ENCODE results near the gene TFPT. TPM values are rescaled to one million over a fixed set of nuclear protein-coding genes. Genes with fewer than 3 reads are reported as not detected.

TFPT gene
- total and polyA plus RNA-seq, 2 of the 4 experiments (the other 2 are of a cell fraction) = 7.9 to 17.1 TPM

- H3K27ac ChIP-seq (ENCODE audit: insufficient read depth, low read length) = no peak overlapping the region
- peaks cover 80% of the 10 kb centered on the region for H3K36me3 ChIP-seq (ENCODE audit: control insufficient read depth, insufficient read depth, low read length)
- ATAC-seq (ENCODE audit: low read depth) (no peak), DNase-seq (no peak)
- intact Hi-C loops (cut with micrococcal nuclease) = no loop called here
- no peaks in the 10 kb centered on the region for H3K27me3 ChIP-seq (ENCODE audit: control insufficient read depth, insufficient read depth, low read length)
- in situ Hi-C loops (cut with MboI; ENCODE audit: low sequenced_read_pairs) = loop anchor here (25.0 kb wide), 1 partner anchor 1517 kb away; the partner anchor contains the start of gene U2AF2
- dilution Hi-C loops (cut with HindIII; ENCODE audit: low sequenced_read_pairs, unreplicated experiment) = no loop called here
- no peak overlapping the region for H3K4me3 ChIP-seq (ENCODE audit: insufficient read depth, low read depth, low read length)
- no peak overlapping the region for H2BK20ac ChIP-seq (ENCODE audit: low read depth, low read length)
- H3K4me2 ChIP-seq (ENCODE audit: low read depth, low read length) = no peak overlapping the region
- H2BK5ac ChIP-seq (ENCODE audit: low read depth, low read length, poor library complexity, severe bottlenecking) = no peak overlapping the region
- no peak overlapping the region for H3K56ac ChIP-seq (ENCODE audit: extremely low read depth, insufficient read depth, low read length)
- peaks cover 22 to 46% of the 10 kb centered on the region in 2 experiments for H3K79me1 ChIP-seq (ENCODE audit: low read depth in 1 of 2, low read length in 2 of 2)
- H4K91ac ChIP-seq (ENCODE audit: insufficient read depth, low read depth, low read length) = no peak overlapping the region
- H2AFZ ChIP-seq (replicated peaks; ENCODE audit: low read length, poor library complexity) = no peak overlapping the region
- no peak overlapping the region for H2AK5ac ChIP-seq (ENCODE audit: low read depth, low read length)
- no peak overlapping the region for H4K8ac ChIP-seq (ENCODE audit: low read depth in 2 of 2, low read length in 2 of 2)
- TF ChIP-seq RAD21 (IDR thresholded peaks at IDR 0.05; ENCODE audit: low read length) (no peak), SMC3 (IDR thresholded peaks at IDR 0.05; ENCODE audit: low read depth, low read length) (no peak), RFX5 (IDR thresholded peaks at IDR 0.05; ENCODE audit: low read depth, low read length) (no peak), BHLHE40 (IDR thresholded peaks at IDR 0.05; ENCODE audit: low read depth, low read length) (no peak), RCOR1 (IDR thresholded peaks at IDR 0.05; ENCODE audit: insufficient replicate concordance, low read length) (no peak), ELK1 (IDR thresholded peaks at IDR 0.05; ENCODE audit: borderline replicate concordance, low read depth, low read length) (no peak), CTCF (conservative IDR thresholded peaks at IDR 0.05; ENCODE audit: low read depth, low read length) (no peak), MAZ (IDR thresholded peaks at IDR 0.05; ENCODE audit: borderline replicate concordance, low read depth, low read length) (no peak), USF2 (IDR thresholded peaks at IDR 0.05; ENCODE audit: low read depth, low read length) (no peak), CEBPB (IDR thresholded peaks at IDR 0.05; ENCODE audit: low read depth, low read length) (no peak), POLR2A (IDR thresholded peaks at IDR 0.05; ENCODE audit: low read depth, low read length) (no peak), NFE2L2 (IDR thresholded peaks at IDR 0.05; ENCODE audit: low read depth, low read length) (no peak)
- POLR2A ChIA-PET (ENCODE audit: unreplicated experiment) = no interaction called here
- no peak overlapping the region for H2BK120ac ChIP-seq (ENCODE audit: low read depth, low read length)
- no peak overlapping the region for H3K23ac ChIP-seq (ENCODE audit: low read depth, low read length)
- H2AK9ac ChIP-seq (replicated peaks; ENCODE audit: low read depth, low read length, poor library complexity) = no peak overlapping the region
- H3K14ac ChIP-seq (replicated peaks; ENCODE audit: low read depth, low read length) = no peak overlapping the region
- 97% methylated on average over 11 of the region's 28 CpGs; no CpG with 5 or more reads in 1 of the 2 experiments for WGBS, 2 experiments (ENCODE audit: extremely low coverage in 2 of 2, insufficient read length in 1 of 2)
- H3K9me3 ChIP-seq (ENCODE audit: control insufficient read depth, insufficient read depth, low read length) = no peaks in the 10 kb centered on the region
- 0 out of 2 replicates have a peak, but pooled peaks cover 3% of the 10 kb centered on the region for H3K9me1 ChIP-seq (ENCODE audit: insufficient read depth, low read length)
- BruUV-seq (replicated peaks) = no TSS peak
- no peak overlapping the region for H2BK15ac ChIP-seq (ENCODE audit: low read depth, low read length)
- no peak overlapping the region for H3K4ac ChIP-seq (ENCODE audit: low read depth, low read length)
- peaks cover 37% of the 10 kb centered on the region for H4K20me1 ChIP-seq (ENCODE audit: insufficient read depth, low read length)
- H3K4me1 ChIP-seq (ENCODE audit: control insufficient read depth, insufficient read depth, low read length) = no peaks in the 10 kb centered on the region
- H4K5ac ChIP-seq (ENCODE audit: low read depth, low read length) = no peak overlapping the region
- H3K9ac ChIP-seq (ENCODE audit: low read depth, low read length) = no peak overlapping the region
- no peak overlapping the region for H3K18ac ChIP-seq (ENCODE audit: low read depth, low read length)
- CTCF ChIA-PET = no interaction called here
Measured at GRCh38 chr19:54145541-54146158, 30.2 kb upstream of the TFPT start.

Data from IMR-90 (cell line).